ENCODE data around the gene GEMIN5. TPM values are rescaled to one million over a fixed set of nuclear protein-coding genes. Genes with fewer than 3 reads are reported as not detected.

The GEMIN5 gene
- total and polyA plus RNA-seq, 2 of the 13 experiments (the other 11 are each of a cell fraction or from before 2014, with no cell fraction given), result 6.6 to 28.6 TPM

DNA sequence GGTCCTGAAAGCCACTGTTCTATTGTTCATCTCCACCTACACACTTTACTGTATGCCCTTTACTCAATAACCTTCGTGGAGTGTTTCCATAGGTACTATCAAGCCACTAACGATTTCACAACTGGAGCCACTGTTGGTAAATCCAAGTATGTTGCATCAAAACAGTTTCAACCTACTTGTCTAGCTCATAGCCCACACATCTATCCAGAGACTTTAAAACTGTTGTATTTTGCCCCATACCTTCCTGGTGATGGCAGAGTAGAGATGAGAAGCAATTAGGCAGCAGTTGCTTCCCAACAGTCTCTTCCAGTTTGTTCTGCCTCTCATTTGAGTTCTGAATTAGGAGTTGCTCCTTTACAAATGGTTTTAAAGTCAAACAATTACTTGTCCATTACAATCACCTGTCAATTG is 88.2 kb downstream of the GEMIN5 start:
- no peaks in the 10 kb centered on the region for H3K9me3 ChIP-seq (ENCODE audit: low read length)
- H3K36me3 ChIP-seq (replicated peaks in 1 of 2; ENCODE audit: control insufficient read depth in 1 of 2, insufficient read depth in 2 of 2, low read length in 2 of 2), result no peaks in the 10 kb centered on the region
- in situ Hi-C loops (cut with HindIII; ENCODE audit: extremely low pct_ligation_motif_present, low pct_unique_long_range_greater_than_20kb), result no loop called here
- FAIRE-seq (no peak), ATAC-seq (peak; percentile 78), DNase-seq (ENCODE audit: low spot score) (peak; percentile 44)
- no peaks in the 10 kb centered on the region for H3K27me3 ChIP-seq (ENCODE audit: control insufficient read depth in 1 of 2, insufficient read depth in 2 of 2, low read length in 2 of 2)
- H2AFZ ChIP-seq (ENCODE audit: low read length), result peak overlapping the region; percentile 31
- 3% methylated on average over 2 of the region's 2 CpGs for WGBS (ENCODE audit: low lambda C conversion rate)
- no TSS peak for BruUV-seq (replicated peaks)
- H3K4me2 ChIP-seq (ENCODE audit: low read depth, low read length), result peak overlapping the region; percentile 78
- peak overlapping the region; percentile 68 for H3K27ac ChIP-seq (ENCODE audit: extremely low read length, insufficient read depth, low read length)
- intact Hi-C loops (cut with micrococcal nuclease; ENCODE audit: unreplicated experiment), result no loop called here
- peaks cover 7% of the 10 kb centered on the region for H3K79me2 ChIP-seq (ENCODE audit: insufficient read depth, low read length)
- peaks cover 65% of the 10 kb centered on the region for H3K4me1 ChIP-seq (ENCODE audit: insufficient read depth, low read length)
- peak overlapping the region; percentile 72 to 78 (median 76) for H3K4me3 ChIP-seq (replicated peaks in 1 of 3; ENCODE audit: insufficient read depth in 1 of 3, low read depth in 2 of 3, low read length in 3 of 3)
- POLR2A ChIA-PET, result interaction anchor here (1.7 to 2.2 kb wide), 3 partner anchors 9 to 20 kb away, joined by 5 to 12 read pairs (median 11); partner anchors contain the start of gene CNOT8
- no peaks in the 10 kb centered on the region for H4K20me1 ChIP-seq (ENCODE audit: insufficient read depth, low read length)
- TF ChIP-seq CEBPB (IDR thresholded peaks at IDR 0.05; ENCODE audit: borderline replicate concordance, low read depth, low read length) (peak; percentile 83), ZNF224 (CRISPR knock-in tag; IDR thresholded peaks at IDR 0.05) (no peak), RXRB (CRISPR knock-in tag; IDR thresholded peaks at IDR 0.05; ENCODE audit: borderline replicate concordance) (no peak), KLF15 (CRISPR knock-in tag; IDR thresholded peaks at IDR 0.05; ENCODE audit: borderline replicate concordance) (0 out of 2 replicates have a peak, but pooled peaks have one; percentile 4), ARNTL (CRISPR knock-in tag; IDR thresholded peaks at IDR 0.05) (0 out of 2 replicates have a peak, but pooled peaks have one; percentile 19), RFX3 (CRISPR knock-in tag; IDR thresholded peaks at IDR 0.05) (0 out of 2 replicates have a peak, but pooled peaks have one; percentile 42), NFYB (CRISPR knock-in tag; IDR thresholded peaks at IDR 0.05) (no peak), ZNF414 (CRISPR knock-in tag; IDR thresholded peaks at IDR 0.05) (0 out of 2 replicates have a peak, but pooled peaks have one; percentile 9), TEAD3 (CRISPR knock-in tag; optimal IDR thresholded peaks at IDR 0.05; ENCODE audit: borderline replicate concordance) (peak; percentile 89), ZFX (CRISPR knock-in tag; IDR thresholded peaks at IDR 0.05; ENCODE audit: low read depth) (0 out of 2 replicates have a peak, but pooled peaks have one; percentile 19), ZSCAN29 (CRISPR knock-in tag; conservative IDR thresholded peaks at IDR 0.05) (0 out of 2 replicates have a peak, but pooled peaks have one; percentile 34), CEBPG (CRISPR knock-in tag; IDR thresholded peaks at IDR 0.05) (peak; percentile 69; the same call in 1 of the 2 replicates)
- TF ChIP-seq, protein P1, sequence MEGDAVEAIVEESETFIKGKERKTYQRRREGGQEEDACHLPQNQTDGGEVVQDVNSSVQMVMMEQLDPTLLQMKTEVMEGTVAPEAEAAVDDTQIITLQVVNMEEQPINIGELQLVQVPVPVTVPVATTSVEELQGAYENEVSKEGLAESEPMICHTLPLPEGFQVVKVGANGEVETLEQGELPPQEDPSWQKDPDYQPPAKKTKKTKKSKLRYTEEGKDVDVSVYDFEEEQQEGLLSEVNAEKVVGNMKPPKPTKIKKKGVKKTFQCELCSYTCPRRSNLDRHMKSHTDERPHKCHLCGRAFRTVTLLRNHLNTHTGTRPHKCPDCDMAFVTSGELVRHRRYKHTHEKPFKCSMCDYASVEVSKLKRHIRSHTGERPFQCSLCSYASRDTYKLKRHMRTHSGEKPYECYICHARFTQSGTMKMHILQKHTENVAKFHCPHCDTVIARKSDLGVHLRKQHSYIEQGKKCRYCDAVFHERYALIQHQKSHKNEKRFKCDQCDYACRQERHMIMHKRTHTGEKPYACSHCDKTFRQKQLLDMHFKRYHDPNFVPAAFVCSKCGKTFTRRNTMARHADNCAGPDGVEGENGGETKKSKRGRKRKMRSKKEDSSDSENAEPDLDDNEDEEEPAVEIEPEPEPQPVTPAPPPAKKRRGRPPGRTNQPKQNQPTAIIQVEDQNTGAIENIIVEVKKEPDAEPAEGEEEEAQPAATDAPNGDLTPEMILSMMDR (CRISPR knock-in tag; IDR thresholded peaks at IDR 0.05), result 0 out of 2 replicates have a peak, but pooled peaks have one; percentile 14
- TF ChIP-seq, protein P2, sequence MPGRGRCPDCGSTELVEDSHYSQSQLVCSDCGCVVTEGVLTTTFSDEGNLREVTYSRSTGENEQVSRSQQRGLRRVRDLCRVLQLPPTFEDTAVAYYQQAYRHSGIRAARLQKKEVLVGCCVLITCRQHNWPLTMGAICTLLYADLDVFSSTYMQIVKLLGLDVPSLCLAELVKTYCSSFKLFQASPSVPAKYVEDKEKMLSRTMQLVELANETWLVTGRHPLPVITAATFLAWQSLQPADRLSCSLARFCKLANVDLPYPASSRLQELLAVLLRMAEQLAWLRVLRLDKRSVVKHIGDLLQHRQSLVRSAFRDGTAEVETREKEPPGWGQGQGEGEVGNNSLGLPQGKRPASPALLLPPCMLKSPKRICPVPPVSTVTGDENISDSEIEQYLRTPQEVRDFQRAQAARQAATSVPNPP (CRISPR knock-in tag; IDR thresholded peaks at IDR 0.05), result peak; percentile 11; the same call in 1 of the 2 replicates
- CTCF ChIA-PET (ENCODE audit: low intra/inter-chr PET ratio, low total read pairs), result no interaction called here
- H3K9ac ChIP-seq (ENCODE audit: insufficient read depth, low read depth, low read length), result peak overlapping the region; percentile 72

Measured in HepG2 (cell line).